Esophagus squamous epithelium (tissue), 5 donors: ENCODE results near the gene EVA1C. TPM values are rescaled to one million over a fixed set of nuclear protein-coding genes. Genes with fewer than 3 reads are reported as not detected.

ENCODE experiments used
- DNase-seq: peaks from one replicate; lab custom pipeline; 2025; lab: John Stamatoyannopoulos, UW
- H3K27ac ChIP-seq, 4 donors: fragments of 200-600 bp; sonication (generic); one replicate each; pipeline ENCODE4 v1.5.1; 2016 to 2019; ENCODE audit warnings: mild to moderate bottlenecking in 1 of 4
- H3K27me3 ChIP-seq, 4 donors: fragments of 200-600 bp; sonication (generic); 1 replicate in 3 of 4; 2 replicates in 1 of 4; pipeline versions ENCODE4 v1.5.1 to v1.6.0; 2017 to 2021; ENCODE audit warnings: antibody characterized with exemption in 1 of 4
- H3K36me3 ChIP-seq, 3 donors: fragments of 200-600 bp; sonication (generic); one replicate each; pipeline ENCODE4 v1.5.1; 2016 to 2019
- H3K4me1 ChIP-seq, 3 donors: fragments of 200-600 bp; sonication (generic); one replicate each; pipeline ENCODE4 v1.5.1; 2017 to 2019
- H3K4me3 ChIP-seq, 4 donors: fragments of 200-600 bp; sonication (generic); 1 replicate in 3 of 4; 2 replicates in 1 of 4; pipeline ENCODE4 v1.5.1; 2016 to 2019; ENCODE audit warnings: mild to moderate bottlenecking in 2 of 4, moderate library complexity in 1 of 4
- H3K9me3 ChIP-seq, 3 donors: fragments of 200-600 bp; sonication (generic); one replicate each; pipeline ENCODE4 v1.5.1; 2016 to 2019
- CTCF ChIP-seq, 6 experiments: fragments of 450-650 bp in 4 of 6; fragments of 200-600 bp in 2 of 6; sonication (generic) in 2 of 6; IDR thresholded peaks; one replicate each; pipeline ENCODE4 v1.5.1; 2016 to 2019; ENCODE audit warnings: antibody characterized with exemption in 6 of 6, mild to moderate bottlenecking in 4 of 6, moderate library complexity in 4 of 6
- POLR2A ChIP-seq, 4 donors: fragments of 450-650 bp; IDR thresholded peaks; one replicate each; pipeline ENCODE4 v1.6.1; 2017; ENCODE audit warnings: antibody characterized with exemption in 4 of 4, mild to moderate bottlenecking in 4 of 4, moderate library complexity in 3 of 4
- WGBS, 2 donors: methylation state at CpG; one replicate each; pipeline ENCODE4 v1.1.5; 2018; 5-methylcytosine and 5-hydroxymethylcytosine counted together
- intact Hi-C: fragments of 100-400 bp; cut with DNase I; formaldehyde crosslinking; loops from one replicate; pipeline ENCODE4 v1.15.0; 2022
- total RNA-seq, 4 donors: library from RNA; depleted of rRNA; stranded (reverse); fragments of >200 nt; gene quantifications; one replicate each; pipeline ENCODE4 v1.1.0, GENCODE V29; 2016
- donor health status: DM: yes; HTN: yes; CAD: no.

Gene EVA1C
- total RNA-seq, 4 donors from 2014 or later: 12.7 to 39.9 (median 24.4) TPM

- Histone ChIP-seq H3K27me3 (peaks cover 0 to 7% (median 0%) of the 10 kb centered on the region in 4 donors), H3K4me1 (peaks cover 16 to 46% (median 20%) of the 10 kb centered on the region in 3 donors), H3K4me3 (peak within 1 kb of the TSS; percentile 81 to 92 (median 92)), H3K9me3 (no peaks in the 10 kb centered on the region), H3K36me3 (peaks cover 0 to 21% (median 0%) of the 10 kb centered on the region in 3 donors), H3K27ac (peak within 1 kb of the TSS; percentile 89 to 95 (median 94))
- DNase-seq: peak; percentile 59
- intact Hi-C loops: no loop called here
- TF ChIP-seq POLR2A (IDR thresholded peaks at IDR 0.05) (peak in 3 of 4 donors; percentile 56 to 87 (median 77)), CTCF (IDR thresholded peaks at IDR 0.05) (no peak)
- 2 to 19% methylated on average over 6 to 9 of the region's 59 CpGs for WGBS, 2 donors
Measured at GRCh38 chr21:32392880-32393676, 19.4 kb upstream of the EVA1C start, which contains the start of gene URB1. URB1 (minus strand) TSS chr21:32393012; CDS start chr21:32392910, 102 bp downstream.

- no peak for TF ChIP-seq CTCF (IDR thresholded peaks at IDR 0.05)
- no peak for TF ChIP-seq POLR2A (IDR thresholded peaks at IDR 0.05)
- Histone ChIP-seq H3K36me3 (peaks cover 0 to 15% (median 0%) of the 10 kb centered on the region in 3 donors), H3K27ac (peak overlapping the region; percentile 89 to 95 (median 94)), H3K4me1 (peaks cover 16 to 41% (median 20%) of the 10 kb centered on the region in 3 donors), H3K27me3 (peaks cover 0 to 9% (median 0%) of the 10 kb centered on the region in 4 donors), H3K4me3 (peak overlapping the region; percentile 81 to 92 (median 92)), H3K9me3 (no peaks in the 10 kb centered on the region)
- no peak for DNase-seq
- 51 to 55% methylated on average over 7 to 8 of the region's 9 CpGs for WGBS, 2 donors
- intact Hi-C loops: no loop called here
Measured at GRCh38 chr21:32393677-32394001, 18.9 kb upstream of the EVA1C start.

GRCh38 chr21:32403201-32403777 lies 9.2 kb upstream of the EVA1C start:
- 8 to 15% methylated on average over 5 of the region's 5 CpGs for WGBS, 2 donors
- intact Hi-C loops: loop anchor here (10.0 kb wide), 1 partner anchor 202 kb away; no protein-coding TSS in a partner anchor
- TF ChIP-seq POLR2A (IDR thresholded peaks at IDR 0.05): no peak
- TF ChIP-seq CTCF (IDR thresholded peaks at IDR 0.05): peak; percentile 22 to 73 (median 61)

GRCh38 chr21:32406405-32406804 lies 6.1 kb upstream of the EVA1C start:
- Histone ChIP-seq H3K9me3 (no peaks in the 10 kb centered on the region), H3K4me1 (peaks cover 9 to 40% (median 24%) of the 10 kb centered on the region in 3 donors), H3K4me3 (no peak overlapping the region), H3K27me3 (no peaks in the 10 kb centered on the region), H3K27ac (peak overlapping the region; percentile 23 to 74 (median 50)), H3K36me3 (no peaks in the 10 kb centered on the region)
- WGBS, 2 donors: 33 to 35% methylated on average over 6 of the region's 6 CpGs
- no peak for DNase-seq
- intact Hi-C loops: loop anchor here (10.0 kb wide), 1 partner anchor 198 kb away; no protein-coding TSS in a partner anchor
- TF ChIP-seq CTCF (IDR thresholded peaks at IDR 0.05): no peak
- no peak for TF ChIP-seq POLR2A (IDR thresholded peaks at IDR 0.05)

More at GRCh38 chr21:32403201-32403777, 9.2 kb upstream of the EVA1C start:
- Histone ChIP-seq H3K27me3 (peaks cover 0 to 6% (median 0%) of the 10 kb centered on the region in 4 donors), H3K36me3 (no peaks in the 10 kb centered on the region), H3K4me3 (no peak overlapping the region), H3K4me1 (peaks cover 5 to 24% (median 10%) of the 10 kb centered on the region in 3 donors), H3K9me3 (no peaks in the 10 kb centered on the region), H3K27ac (no peak overlapping the region)
- no peak for DNase-seq
